ENCODE data around the gene SLC25A19. TPM values are rescaled to one million over a fixed set of nuclear protein-coding genes. Genes with fewer than 3 reads are reported as not detected.

SLC25A19 gene
- total and polyA plus RNA-seq, 9 of the 15 experiments (the other 6 are each of a cell fraction or from before 2014, with no cell fraction given) = 33.4 to 76.6 (median 55.3) TPM

DNA sequence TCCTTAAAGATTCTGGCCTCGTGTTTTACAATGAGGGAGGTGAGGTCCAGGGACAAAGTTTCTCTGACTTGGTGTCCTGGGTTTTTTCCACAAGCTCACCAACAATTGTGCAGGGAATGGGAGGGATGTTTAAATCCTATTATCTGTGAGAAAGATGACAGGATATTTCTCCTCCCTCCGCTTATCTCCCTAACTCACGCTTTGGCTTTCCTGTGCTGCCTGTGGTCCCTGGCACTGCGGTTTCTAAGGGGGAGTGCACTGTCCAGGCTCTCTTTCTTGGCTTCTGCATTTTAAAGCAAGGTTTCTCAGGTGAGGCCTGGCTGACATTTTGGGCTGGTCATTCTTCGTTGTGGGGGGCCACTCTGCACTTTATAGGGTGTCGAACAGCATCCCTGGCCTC is 44.2 kb downstream of the SLC25A19 start (continued):
- TF ChIP-seq MYC (IDR thresholded peaks at IDR 0.05; ENCODE audit: low read depth, low read length) (no peak), MYC (CRISPR knock-in tag; IDR thresholded peaks at IDR 0.05; ENCODE audit: borderline replicate concordance, low read depth) (no peak), C11orf30 (IDR thresholded peaks at IDR 0.05; ENCODE audit: low read depth) (no peak), MCM2 (IDR thresholded peaks at IDR 0.05; ENCODE audit: low read depth) (no peak), VEZF1 (CRISPR knock-in tag; IDR thresholded peaks at IDR 0.05) (peak; percentile 40; the same call in 1 of the 2 replicates), POLR2AphosphoS5 (IDR thresholded peaks at IDR 0.05; ENCODE audit: control insufficient read depth, insufficient read depth, low read depth, low read length) (no peak), U2AF2 (optimal IDR thresholded peaks at IDR 0.05; ENCODE audit: low read depth, low read length) (no peak), ZC3H4 (CRISPR knock-in tag; IDR thresholded peaks at IDR 0.05; ENCODE audit: borderline replicate concordance) (no peak), SAFB2 (IDR thresholded peaks at IDR 0.05; ENCODE audit: borderline replicate concordance, low read depth, low read length, severe bottlenecking) (no peak), U2AF1 (optimal IDR thresholded peaks at IDR 0.05; ENCODE audit: low read depth, low read length) (no peak), ZFP1 (CRISPR knock-in tag; IDR thresholded peaks at IDR 0.05) (no peak), ZNF785 (CRISPR knock-in tag; IDR thresholded peaks at IDR 0.05) (no peak), KDM4B (IDR thresholded peaks at IDR 0.05; ENCODE audit: borderline replicate concordance in 2 of 2, low read depth in 1 of 2) (no peak)
